Right kidney (tissue), 1 donor: ENCODE results near the gene MLLT6.
A peak's percentile ranks its signal among the peaks of the same experiment; 100 is the strongest.

Experiments
- DNase-seq: peaks from one replicate; pipeline ENCODE4 v3.0.0-alpha.2; 2016

Gene MLLT6

DNA sequence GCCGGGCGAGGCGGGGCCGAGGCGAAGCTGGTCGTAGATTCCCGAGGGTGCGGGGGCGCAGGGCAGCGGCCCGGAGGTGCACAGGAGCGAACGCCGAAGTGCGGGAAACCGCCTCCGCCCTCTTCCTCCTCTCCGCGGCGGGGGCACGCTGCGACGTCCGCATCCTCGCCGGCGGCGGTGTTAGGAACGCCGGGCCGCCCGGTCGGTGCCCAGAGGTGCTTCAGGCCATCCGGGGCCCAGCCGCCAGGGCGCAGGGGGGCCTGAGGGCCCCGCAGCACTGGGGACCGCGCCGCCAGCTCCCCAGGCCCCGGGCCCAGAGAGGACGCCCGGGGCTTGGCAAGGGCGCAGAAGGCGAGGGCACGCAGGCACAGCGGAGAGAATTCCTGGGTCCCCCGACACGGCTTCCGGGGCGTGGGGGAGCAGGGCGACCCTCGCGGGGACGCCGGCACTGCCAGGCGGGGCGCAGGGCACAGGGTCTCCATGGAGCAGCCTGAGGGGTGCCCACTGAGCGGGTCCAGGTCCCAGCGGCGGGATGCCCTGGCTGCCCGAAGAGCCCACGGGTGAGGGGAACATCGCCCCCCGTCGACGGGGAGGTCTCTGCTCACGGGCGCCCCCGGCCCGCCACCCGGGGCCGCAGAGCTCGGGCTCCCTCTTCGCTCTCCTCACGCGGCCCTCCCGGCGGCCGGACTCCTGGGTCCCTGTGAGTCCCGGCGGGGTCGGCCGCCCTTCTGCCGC, 30.9 kb upstream of the MLLT6 start:
- DNase-seq: peak; percentile 80

DNA sequence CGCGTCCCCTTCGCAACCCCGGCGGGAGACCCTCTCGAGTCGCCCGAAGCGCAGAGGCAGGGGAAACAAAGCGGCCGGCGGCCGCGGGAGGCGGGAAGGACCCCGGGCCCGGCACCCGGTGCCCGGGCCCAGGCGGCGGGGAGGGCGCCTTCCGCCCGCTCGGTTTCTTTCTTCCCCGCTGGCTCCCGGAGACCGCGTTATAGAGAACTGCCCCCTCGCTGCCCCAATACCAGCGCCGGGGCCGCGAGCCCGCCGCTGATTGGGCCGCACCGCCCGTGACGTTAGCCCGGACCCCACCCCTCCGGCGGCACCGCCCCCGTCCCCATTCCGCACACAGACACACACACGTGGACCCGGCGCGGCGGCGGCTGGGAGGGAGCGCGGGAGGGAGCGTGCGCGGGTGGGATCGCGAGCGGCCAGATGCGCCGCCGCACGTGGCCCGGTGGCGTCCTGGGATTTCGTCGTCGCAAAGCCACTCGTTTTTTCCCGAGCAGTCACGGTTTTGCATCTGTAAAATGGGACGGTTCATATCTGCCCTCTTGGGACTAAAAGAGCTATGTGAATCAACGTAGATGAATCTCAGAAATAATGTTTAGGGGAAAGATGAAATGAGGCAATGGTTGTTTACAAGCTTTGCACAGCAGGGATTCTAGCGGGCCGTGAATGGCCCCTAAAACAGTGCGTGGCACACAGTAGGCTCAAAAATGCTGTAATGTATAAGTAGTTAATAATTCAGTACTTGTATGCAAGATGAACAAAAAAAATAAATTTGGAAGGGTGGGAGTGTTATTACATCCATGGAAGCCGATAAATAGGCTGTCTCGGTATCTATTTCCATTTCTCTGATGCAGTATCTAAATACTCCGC, 30.1 kb upstream of the MLLT6 start, which contains the start of gene EPOP:
EPOP (minus strand) TSS at position 209 of the 867 bp plus-strand sequence. CDS start 462 bp downstream, outside the sequence.
- peak; percentile 87 for DNase-seq

DNA sequence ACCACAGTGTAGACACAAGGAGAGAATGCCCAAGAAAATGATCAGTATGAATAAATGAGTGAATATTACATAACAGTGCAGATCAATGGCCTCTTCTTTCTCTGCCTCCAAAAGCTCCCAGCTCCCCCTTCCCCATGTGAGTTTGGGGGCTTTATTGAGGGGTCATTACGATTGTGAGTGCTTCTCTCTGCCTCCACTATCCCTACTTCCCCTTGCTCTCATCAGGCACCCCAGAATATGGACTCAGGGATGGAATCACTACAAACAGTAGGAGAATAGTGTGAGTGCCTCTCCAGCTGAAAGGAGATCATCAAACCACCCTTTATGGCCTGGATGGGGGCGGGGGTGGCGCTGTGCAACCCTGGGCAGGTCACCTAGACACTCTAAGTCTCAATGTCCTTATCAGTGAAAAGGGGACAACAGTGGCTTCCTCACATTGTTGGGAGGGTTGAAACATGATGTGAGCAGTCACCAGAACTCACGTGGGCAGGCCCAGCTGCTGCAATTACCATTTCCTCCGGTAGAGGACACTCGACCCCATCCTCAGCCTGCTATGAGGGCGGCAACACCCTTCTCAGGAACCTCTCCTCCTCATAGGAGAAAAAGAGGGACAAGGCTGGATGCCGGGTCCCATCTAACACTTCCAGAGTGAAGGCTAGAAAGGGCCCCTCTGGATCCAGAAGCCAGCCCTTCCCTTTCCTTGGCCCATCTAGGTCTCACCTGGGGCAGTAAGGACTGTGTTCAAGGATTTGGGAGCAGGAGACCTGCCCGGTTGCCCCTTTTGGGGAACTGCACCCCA, 28.2 kb upstream of the MLLT6 start:
- DNase-seq: peak; percentile 69

DNA sequence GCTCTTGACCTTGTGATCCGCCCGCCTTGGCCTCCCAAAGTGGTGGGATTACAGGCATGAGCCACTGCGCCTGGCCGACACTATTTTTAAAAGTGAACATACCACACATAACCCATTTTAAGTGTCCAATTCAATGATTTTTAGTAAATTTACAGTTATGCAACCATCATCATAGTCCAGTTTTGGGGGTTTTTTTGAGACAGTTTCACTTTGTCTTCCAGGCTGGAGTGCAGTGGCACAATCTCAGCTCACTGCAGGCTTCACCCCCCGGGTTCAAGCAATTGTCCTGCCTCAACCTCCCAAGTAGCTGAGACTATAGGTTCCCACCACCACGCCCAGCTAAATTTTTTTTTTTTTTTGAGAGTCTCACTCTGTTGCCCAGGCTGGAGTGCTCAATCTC, 27.3 kb upstream of the MLLT6 start:
- no peak for DNase-seq

DNA sequence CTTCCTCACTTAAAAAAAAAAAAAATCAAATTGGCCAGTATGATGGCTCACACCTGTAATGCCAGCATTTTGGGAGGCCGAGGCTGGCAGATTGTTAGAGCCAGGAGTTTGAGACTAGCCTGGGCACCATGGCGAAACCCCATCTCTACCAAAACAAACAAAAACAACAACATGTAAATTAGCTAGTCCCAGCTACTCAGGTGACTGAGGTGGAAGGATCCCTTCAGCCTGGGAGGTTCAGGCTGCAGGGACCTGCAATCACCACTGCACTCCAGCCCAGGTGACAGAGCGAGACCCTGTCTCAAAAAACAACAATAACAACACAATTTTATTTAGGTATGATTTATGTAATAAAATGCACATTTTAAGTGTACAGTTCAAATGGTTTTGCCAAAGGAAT, 24.0 kb upstream of the MLLT6 start:
- no peak for DNase-seq

DNA sequence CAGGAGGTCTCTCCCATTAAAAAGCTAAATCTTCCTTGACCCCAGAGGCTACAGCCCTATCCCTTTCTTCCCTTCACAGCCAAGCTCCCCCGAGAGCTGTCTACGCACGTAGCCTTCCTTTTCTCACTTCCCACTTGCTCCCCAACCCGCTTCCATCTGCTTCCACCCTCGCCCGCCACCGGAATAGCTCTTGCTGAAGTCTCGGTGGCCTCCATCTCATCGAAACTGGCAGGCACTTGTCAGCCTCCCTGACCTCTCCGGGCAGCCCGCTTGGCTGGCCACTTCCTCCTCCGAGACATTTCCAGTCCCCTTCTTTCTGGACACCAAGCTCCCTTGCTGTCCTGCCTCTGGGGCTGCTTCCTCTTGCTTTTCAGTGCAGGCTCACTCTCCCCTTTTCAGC, 19.6 kb upstream of the MLLT6 start:
- no peak for DNase-seq

DNA sequence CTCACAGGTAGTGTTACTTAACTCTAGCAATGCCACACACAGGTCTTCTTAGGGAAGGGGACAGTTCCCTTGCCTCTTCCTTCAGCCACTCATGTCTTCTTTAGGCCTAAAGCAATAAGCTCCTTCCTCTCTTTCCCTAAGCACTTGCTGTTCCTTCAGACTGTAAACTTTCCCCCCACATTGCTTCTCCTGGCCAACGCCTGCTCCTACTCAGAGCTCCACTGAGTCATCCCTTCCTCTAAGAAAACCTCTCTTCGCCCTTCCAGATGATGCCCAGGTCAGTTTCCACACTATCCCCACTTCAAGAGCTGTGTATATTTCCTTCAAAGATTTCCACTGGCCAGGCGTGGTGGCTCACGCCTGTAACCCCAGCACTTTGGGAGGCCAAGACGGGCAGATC, 17.8 kb upstream of the MLLT6 start:
- no peak for DNase-seq

DNA sequence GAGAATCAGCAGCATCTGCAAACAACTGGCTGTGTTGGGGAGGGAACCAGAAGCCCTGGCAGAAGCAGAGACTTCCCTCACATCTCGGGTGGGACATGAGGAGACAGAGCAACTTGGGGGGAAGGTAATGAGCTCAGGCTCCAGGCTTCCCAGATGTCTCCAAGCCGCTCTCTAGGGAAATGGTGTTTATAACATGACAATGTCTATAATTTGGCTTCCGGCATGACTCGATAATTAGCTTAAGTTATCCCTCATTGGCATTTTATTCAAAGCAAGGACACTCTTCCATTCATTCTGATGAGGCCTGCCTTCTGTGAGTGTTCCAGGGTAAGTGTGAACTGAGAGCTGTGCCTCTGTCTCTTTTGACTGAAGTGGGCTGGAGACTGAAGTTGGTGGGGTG, 14.7 kb upstream of the MLLT6 start:
- no peak for DNase-seq

DNA sequence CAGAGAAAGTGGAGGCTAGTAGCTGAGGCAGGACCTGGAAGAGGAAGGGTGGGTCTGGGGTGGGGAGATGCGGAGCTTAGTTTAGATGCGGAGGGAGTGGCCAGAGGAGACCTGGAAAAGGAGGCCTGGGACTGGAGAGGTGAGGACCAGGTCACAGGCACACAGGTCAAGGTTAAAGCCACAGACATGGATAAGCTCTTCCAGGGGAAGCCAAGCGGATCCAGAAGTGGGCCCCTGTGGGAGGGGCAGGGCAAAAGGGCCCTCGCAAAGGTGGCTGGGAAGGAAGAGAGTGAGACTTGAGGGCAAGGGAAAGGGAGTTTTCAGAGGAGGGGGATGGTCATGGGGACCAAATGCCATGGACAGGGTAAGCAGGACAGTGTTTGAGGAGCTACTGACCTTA, 13.9 kb upstream of the MLLT6 start:
- no peak for DNase-seq

DNA sequence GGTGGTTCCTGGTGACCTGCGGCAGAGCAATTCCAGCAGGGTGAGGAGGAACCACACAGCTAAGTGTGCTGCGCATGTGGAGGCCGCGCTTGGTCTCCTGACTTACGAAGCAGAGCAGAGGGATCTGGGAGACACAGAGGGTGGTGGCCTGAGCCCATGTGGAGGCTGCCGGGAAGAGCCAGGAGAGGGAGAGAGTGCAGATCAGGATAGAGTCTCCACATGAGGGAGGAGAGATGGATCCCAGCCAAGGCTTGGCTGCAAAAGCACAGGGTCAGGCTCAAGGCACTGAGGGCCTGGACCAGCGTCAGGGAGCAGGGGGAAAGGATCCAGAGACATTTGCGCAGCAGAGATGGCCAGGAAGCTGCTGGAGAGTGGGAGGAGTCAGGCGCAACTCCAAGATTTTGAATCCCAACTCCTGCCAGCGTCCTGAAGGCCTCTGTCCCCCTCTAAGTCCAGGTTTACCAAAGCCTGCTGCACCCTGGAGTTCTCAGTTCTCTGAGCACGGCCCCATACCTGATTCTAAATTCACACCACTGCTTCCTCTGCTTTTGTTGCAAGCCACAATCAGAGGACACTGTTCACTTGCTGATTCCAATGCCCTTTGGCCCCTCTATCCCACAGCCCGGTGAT, 11.3 kb upstream of the MLLT6 start:
- DNase-seq: peak; percentile 28

DNA sequence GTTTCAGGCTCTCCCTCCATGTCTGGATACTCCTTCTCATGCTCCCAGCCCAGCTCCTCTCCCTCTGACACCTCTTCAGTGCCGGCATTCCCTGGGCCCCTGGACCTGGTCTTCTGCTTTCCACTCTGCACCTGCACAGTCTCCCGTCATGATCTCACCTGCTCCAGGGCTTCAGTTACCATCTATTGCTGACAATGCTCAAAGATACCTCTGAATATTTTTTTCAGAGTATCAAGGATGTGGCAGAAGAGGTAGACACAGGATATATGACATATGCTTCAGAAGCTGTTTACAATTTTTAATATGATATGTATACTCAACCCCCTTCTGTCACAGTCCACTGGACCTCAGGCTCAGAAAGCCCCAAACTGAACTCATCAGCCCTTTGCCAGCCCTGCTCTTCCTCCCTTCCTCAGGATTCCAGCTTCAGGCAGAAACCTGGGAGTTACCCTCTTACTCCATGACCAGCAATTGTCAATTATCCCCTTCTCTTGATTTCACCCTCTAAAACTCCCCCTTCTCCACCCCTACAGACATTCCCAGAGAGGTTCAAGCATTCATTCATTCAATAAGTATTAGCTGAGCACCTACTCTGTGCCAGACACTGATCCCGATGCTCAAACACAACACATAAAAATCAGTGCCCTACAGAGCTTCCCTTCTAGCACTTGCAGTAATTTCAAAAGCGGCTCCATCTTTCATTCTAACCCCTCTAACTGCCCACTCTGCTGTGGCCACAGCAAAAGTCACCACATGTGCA, 7.8 kb upstream of the MLLT6 start:
- no peak for DNase-seq

DNA sequence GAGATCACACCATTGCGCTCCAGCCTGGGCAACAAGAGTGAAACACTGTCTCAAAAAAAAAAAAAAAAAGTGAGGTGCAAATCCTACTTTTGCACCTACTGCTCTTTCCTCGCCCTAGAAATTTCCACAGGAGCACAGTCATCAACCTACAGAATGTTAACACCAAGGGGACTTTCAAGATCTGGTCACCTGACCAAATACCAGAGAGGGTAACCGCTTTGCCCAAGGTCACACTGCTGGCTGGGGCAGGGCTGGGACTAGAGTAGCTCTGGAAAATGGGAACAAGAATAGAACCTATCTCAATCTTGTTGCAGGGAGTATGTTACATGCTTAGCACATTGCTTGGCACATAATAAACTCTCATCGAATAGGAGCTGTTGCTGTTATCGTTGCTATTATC, 6.3 kb upstream of the MLLT6 start:
- no peak for DNase-seq

DNA sequence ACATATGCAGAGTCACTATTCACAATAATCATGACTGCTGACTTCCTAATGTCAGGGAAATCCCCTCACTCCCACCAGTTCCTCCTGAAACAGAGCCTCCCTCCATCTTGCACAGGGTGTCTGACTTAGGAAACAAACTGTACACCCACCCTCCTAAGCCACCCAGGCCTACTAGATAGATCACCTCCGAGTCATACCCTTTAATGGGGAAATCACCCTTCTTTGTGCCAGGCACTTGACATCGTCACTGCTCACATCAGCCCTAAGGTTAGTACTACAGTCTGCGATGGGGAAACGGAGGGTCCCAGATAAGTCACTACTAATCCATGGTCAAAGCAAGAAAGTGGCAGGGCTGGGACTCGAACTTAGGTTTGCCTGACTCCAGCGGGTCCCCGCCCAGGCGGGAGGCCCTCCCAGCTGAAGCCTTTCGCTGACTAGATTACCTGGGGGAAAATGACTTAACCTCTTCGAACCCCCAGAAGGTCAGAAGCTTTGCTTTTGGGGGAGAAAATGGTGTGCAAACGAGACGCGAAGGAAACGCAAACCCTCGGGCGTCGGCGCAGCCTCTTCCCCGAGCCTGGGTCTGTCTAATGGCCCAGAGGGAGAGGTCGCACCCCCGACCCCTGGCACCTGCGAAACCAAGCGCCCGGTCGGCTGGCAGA, 3.4 kb upstream of the MLLT6 start:
- no peak for DNase-seq

DNA sequence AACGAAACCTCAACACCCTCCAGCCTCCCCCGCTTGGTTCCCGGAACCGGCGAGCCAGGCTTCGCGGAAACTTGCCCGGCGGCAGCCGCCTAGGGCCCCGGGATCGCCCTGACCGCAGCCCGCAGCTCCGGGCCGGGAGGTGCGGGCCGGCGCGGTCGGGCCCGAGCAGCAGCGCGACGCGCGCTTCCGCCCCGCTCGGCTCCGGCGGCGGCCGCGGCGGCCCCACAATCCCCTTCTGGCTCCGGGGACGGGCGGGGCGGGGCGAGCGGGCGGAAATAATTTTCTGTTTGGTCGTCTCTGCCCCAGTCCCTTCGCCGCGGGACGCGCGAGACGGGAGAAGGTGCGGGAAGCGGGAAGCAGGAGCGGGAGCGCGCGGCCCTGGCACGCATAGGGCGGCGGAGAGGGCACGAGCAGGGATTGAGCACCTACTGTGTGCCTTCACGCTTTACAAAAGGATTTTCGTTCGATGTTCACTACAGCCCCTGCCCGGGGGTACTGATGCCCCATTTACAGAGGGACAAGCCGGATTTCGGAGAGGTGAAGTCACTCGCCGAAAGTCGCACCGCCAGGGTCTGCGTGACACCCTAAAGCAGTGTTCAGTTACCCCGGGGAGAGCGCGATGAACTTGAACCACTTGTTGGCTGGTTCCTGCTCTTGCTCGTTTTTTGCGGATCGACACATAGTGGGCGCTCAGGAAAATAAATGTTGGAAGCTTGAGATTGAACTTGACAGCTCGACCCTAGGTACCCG, 2.7 kb upstream of the MLLT6 start:
- peak; percentile 89 for DNase-seq

DNA sequence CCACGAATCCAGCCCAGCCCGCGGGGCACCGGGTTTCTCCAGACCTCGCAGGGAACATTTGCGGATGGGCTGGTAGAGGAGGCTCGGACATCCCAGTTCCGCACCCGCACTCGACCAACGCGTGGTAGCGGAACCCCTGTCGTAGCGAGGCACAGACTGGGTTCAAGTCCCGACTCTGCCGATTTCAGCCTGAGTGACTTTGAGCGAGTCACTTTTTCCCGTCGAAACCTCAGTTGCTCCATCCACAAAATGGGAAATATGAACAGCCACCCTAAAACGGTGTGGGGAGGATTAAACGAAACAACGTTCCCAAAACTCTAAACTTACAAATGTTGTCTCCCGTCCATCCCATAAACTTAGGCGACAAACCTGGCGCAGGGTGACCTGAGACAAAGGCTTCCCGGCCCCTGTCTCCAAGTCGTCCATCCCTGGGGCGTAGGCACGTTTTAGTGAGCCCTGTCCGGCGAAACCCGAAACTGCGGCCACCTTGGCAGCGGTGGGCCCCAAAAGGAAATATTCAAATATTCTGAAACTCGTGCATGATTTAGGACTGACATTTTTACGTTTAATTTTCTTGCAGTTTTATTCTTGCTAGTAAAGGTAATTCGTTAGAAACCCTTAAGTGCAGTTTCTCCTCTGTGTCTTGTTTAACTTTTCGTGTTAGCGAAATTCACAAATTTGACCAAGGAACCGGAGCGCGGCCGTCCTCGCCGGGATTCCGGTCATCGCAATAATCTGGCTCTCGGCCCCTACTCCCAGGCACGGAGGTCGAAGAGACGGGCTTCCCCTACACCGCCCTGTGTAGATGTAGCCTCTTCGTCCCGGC, 1.9 kb upstream of the MLLT6 start:
- DNase-seq: no peak

DNA sequence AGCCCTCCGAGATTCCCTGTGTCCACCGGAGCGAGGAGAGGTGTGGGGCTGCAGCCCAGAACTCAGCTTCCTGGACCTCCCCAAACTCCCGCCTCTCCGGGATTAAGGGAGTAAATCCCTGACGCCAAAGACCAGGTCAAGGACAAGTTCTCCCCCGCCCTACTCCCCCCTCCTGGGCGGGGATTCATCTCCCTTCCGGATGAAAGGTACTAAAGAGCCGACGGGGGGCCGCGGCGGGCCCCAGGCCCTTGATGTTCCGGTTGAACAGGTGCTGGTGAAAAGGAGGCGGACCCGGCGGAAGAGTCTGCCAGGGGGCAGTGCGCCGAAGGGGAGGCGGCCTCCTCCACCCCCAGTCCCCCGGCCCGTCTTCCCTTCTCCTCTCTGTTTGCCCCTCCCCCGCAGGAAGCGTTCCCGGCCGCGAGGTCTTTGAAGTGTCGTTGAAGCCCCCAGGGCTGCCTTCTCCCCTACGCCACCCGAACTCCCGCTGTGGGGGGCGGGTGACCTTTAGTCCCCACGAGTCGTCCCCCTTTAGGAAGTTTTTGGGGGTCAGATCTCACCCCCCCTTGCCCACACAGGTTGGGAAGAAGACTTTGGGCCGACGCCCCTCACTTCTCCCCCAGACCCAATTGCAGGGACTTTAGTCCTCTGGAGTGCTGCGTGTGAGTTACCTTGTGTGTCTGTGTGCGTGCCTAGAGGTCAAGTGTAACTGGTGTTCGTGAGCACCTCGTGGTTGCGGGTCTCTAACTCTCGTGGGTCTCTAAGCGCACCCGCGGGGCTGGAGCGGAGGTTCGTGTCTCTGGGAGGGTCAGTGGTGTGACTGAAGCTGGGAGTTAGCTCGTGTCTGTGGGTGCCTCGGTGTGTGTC, 1.1 kb upstream of the MLLT6 start:
- DNase-seq: peak; percentile 84

DNA sequence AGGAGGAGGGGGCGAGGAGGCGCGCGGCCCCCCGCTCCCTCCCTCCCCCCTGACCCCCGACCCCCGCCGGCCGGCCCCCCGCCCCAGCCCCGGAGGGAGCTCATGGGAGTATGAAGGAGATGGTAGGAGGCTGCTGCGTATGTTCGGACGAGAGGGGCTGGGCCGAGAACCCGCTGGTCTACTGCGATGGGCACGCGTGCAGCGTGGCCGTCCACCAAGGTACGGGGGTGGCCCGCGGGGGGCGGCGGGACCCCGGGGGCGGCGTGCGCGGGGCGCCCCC, 390 bp downstream of the MLLT6 start:
- no peak for DNase-seq

DNA sequence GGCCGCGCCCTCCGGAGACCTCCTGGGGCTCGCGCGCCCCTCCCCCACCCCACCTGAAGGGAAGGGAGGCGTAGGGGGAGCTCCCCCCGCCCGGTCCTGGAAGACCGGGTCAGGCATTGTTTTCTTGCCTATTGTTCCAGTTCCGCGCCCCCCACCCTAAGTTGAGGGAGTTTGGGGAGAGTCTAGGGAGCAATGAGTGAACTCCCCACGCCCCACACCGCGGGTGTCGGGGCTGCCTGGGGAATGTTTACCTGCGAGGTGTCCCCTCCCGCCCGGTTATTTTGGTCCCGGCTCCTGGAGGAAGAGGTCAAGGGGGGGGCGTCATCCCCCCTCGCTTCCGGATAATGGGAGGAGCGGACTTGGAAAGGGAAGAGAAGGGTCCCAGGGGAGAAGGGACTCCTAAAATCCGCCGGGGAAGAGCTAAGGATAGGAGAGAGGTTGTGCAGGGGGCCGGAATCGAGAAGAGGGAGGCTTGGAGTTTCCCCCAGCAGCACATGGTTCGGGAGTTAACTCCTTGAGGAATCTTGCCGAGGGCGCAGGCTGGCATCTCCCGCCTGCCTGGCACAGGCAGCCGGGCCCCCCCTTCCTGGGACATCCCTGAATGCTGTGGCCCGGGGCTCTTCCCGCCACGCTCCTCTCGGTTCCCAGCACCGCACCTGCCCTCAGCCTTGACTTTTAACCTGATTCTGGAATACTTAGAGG, 881 bp downstream of the MLLT6 start:
- DNase-seq: peak; percentile 76
